Heart left ventricle (tissue), 16 donors: Measurements from ENCODE around the gene RNF43. TPM values are rescaled to one million over a fixed set of nuclear protein-coding genes. Genes with fewer than 3 reads are reported as not detected.

Experiments
- ATAC-seq, 4 donors: fragments of 200-7000 bp; cut with Tn5 transposase; one replicate each; pipeline ENCODE4 v1.9.1; 2020 to 2022; ENCODE audit warnings: moderate library complexity in 4 of 4, mild to moderate bottlenecking in 3 of 4, moderate number of reproducible peaks in 1 of 4
- DNase-seq, 5 donors: peaks; one replicate each; pipeline ENCODE4 v3.0.0-alpha.2; 2020
- H3K27ac ChIP-seq, 12 donors: fragments of 200-600 bp; sonication (generic) in 4 of 12; one replicate each; pipeline versions ENCODE4 v1.5.0 to v1.8.0; 2016 to 2022; ENCODE audit warnings: mild to moderate bottlenecking in 2 of 12
- H3K27me3 ChIP-seq, 9 donors: fragments of 200-600 bp; sonication (generic) in 2 of 9; one replicate each; pipeline versions ENCODE4 v1.5.1 to v1.8.0; 2016 to 2022; ENCODE audit warnings: mild to moderate bottlenecking in 3 of 9
- H3K36me3 ChIP-seq, 9 donors: fragments of 200-600 bp; sonication (generic) in 2 of 9; one replicate each; pipeline versions ENCODE4 v1.5.0 to v1.8.0; 2018 to 2022; ENCODE audit warnings: mild to moderate bottlenecking in 2 of 9
- H3K4me1 ChIP-seq, 12 donors: fragments of 200-600 bp; sonication (generic) in 4 of 12; one replicate each; pipeline versions ENCODE4 v1.5.0 to v1.8.0; 2016 to 2022; ENCODE audit warnings: mild to moderate bottlenecking in 3 of 12
- H3K4me3 ChIP-seq, 12 donors: fragments of 200-600 bp; sonication (generic) in 4 of 12; one replicate each; pipeline versions ENCODE4 v1.5.0 to v1.8.0; 2017 to 2022; ENCODE audit warnings: mild to moderate bottlenecking in 9 of 12, moderate library complexity in 4 of 12
- H3K9me3 ChIP-seq, 12 donors: fragments of 200-600 bp; sonication (generic) in 4 of 12; one replicate each; pipeline versions ENCODE4 v1.5.0 to v1.8.0; 2016 to 2022; ENCODE audit warnings: mild to moderate bottlenecking in 1 of 12
- POLR2A ChIP-seq, 2 donors: fragments of 450-650 bp; IDR thresholded peaks; one replicate each; pipeline ENCODE4 v1.6.1; 2017; ENCODE audit warnings: antibody characterized with exemption in 2 of 2, mild to moderate bottlenecking in 2 of 2, moderate library complexity in 2 of 2
- WGBS, 4 donors: extraction: QIAGEN DNeasy Blood & Tissue Kit in 2 of 4; methylation state at CpG; one replicate each; pipeline versions ENCODE4 v1.1.5 to v1.1.7; 2013 to 2018; 5-methylcytosine and 5-hydroxymethylcytosine counted together
- intact Hi-C, 10 donors: fragments of 100-400 bp; cut with DNase I; formaldehyde crosslinking; loops; one replicate each; pipeline versions ENCODE4 v1.11.1 to v1.14.2; 2022
- polyA plus RNA-seq, 2 donors: library from polyadenylated mRNA; stranded (reverse); fragments of 200-250 nt; gene quantifications; one replicate each; pipeline ENCODE4 v1.2.3, GENCODE V29; 2013
- total RNA-seq, 9 donors: library from RNA; depleted of rRNA in 2 of 9; stranded (reverse); fragments of >200 nt in 2 of 9; fragmentation: NEBNext Ultra II Directional in 3 of 9; extraction: Animal tissue kit (Norgen Biotek cat#: 25700) in 3 of 9; gene quantifications; one replicate each; pipeline versions ENCODE4 v1.1.0 to v1.2.4, GENCODE V29; 2016 to 2023
- TF ChIP-seq, protein P1 (sequence below), 12 donors: fragments of 200-600 bp; sonication (generic) in 4 of 12; IDR thresholded peaks; one replicate each; pipeline versions ENCODE4 v1.5.0 to v1.8.0; 2018 to 2022; ENCODE audit warnings: antibody characterized with exemption in 12 of 12, mild to moderate bottlenecking in 5 of 12
- donor health status: ischemic (EF 13 %, LVEDD 7.1; RV severe dilation, severe dysfunction).
- donor health status: healthy with polysubstance abuse.
- donor health status: DM: no; HTN: yes; CAD: no.
- donor health status: DM: no; HTN: no; CAD: no.
- donor health status: ischemic (EF 25% LVEDD 6.9; RV normal size, moderate dysfunction).
- donor health status: ischemic (EF 25% LVEDD 5.7; RV mildly dilated, moderate dysfunction).
- donor health status: healthy.
- donor health status: DM: yes; HTN: yes; CAD: no.
- donor health status: ischemic (EF 35%, LVEDD 5.7; RV mildly dilated, moderate dysfunction).
- donor health status: nonischemic (EF 11% LVEDD 7.7; RV severe dilation, severe dysfunction).
- donor health status: DM: yes; HTN: yes; CAD: no.
- donor health status: PGD.
- donor health status: ischemic (EF 29% LVEDD 5.4; RV normal size, mild dysfunction).
- donor health status: nonischemic (EF 23%, LVEDD 6.1; RV moderate dilation, normal function).

Gene RNF43
- total and polyA plus RNA-seq, 11 donors, result 1.9 to 7.5 (median 4.9) TPM

DNA sequence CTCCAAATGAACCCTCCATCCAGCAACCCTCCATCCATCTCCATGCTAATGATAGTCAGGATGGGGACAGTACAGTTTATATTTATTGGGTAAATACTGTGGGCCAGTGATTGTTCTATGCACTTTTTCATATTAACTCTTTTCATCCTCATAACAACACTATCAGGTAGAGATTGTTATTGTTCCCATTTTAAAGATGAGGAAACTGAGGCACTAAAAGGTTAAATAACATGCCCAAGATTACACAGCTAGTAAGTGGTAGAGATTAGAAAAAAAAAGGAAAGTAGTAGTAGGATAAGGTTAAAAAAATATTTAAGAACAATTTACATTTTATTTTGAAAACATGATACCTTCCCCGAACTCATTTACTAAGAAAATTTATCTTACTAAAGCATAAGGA is 43.4 kb downstream of the RNF43 start:
- no peak overlapping the region for H3K4me3 ChIP-seq
- no peak overlapping the region for H3K27ac ChIP-seq
- WGBS, 4 donors, result 86 to 96% (median 91%) methylated on average over 1 of the region's 1 CpG
- intact Hi-C loops, result loop anchor here in 1 of 10 donors (10.0 kb wide), 1 partner anchor 59 kb away; no protein-coding TSS in a partner anchor
- H3K9me3 ChIP-seq, result no peaks in the 10 kb centered on the region
- TF ChIP-seq, protein P1, sequence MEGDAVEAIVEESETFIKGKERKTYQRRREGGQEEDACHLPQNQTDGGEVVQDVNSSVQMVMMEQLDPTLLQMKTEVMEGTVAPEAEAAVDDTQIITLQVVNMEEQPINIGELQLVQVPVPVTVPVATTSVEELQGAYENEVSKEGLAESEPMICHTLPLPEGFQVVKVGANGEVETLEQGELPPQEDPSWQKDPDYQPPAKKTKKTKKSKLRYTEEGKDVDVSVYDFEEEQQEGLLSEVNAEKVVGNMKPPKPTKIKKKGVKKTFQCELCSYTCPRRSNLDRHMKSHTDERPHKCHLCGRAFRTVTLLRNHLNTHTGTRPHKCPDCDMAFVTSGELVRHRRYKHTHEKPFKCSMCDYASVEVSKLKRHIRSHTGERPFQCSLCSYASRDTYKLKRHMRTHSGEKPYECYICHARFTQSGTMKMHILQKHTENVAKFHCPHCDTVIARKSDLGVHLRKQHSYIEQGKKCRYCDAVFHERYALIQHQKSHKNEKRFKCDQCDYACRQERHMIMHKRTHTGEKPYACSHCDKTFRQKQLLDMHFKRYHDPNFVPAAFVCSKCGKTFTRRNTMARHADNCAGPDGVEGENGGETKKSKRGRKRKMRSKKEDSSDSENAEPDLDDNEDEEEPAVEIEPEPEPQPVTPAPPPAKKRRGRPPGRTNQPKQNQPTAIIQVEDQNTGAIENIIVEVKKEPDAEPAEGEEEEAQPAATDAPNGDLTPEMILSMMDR (IDR thresholded peaks at IDR 0.05), result no peak
- TF ChIP-seq POLR2A (IDR thresholded peaks at IDR 0.05), result no peak
- H3K4me1 ChIP-seq, result peaks cover 0 to 7% (median 0%) of the 10 kb centered on the region in 12 donors
- DNase-seq (no peak), ATAC-seq (no peak)
- no peaks in the 10 kb centered on the region for H3K27me3 ChIP-seq
- H3K36me3 ChIP-seq, result no peaks in the 10 kb centered on the region

GRCh38 chr17:58373003-58373402 is 44.3 kb downstream of the RNF43 start:
- DNase-seq, result no peak
- Histone ChIP-seq H3K27ac (no peak overlapping the region), H3K36me3 (no peaks in the 10 kb centered on the region), H3K27me3 (no peaks in the 10 kb centered on the region), H3K4me3 (no peak overlapping the region), H3K9me3 (no peaks in the 10 kb centered on the region), H3K4me1 (peaks cover 0 to 7% (median 0%) of the 10 kb centered on the region in 12 donors)
- TF ChIP-seq, protein P1 (IDR thresholded peaks at IDR 0.05), result no peak
- TF ChIP-seq POLR2A (IDR thresholded peaks at IDR 0.05), result no peak
- intact Hi-C loops, result loop anchor here in 1 of 10 donors (10.0 kb wide), 1 partner anchor 58 kb away; no protein-coding TSS in a partner anchor
- WGBS, 4 donors, result 77 to 89% (median 84%) methylated on average over 5 of the region's 5 CpGs
- no peak for ATAC-seq

DNA sequence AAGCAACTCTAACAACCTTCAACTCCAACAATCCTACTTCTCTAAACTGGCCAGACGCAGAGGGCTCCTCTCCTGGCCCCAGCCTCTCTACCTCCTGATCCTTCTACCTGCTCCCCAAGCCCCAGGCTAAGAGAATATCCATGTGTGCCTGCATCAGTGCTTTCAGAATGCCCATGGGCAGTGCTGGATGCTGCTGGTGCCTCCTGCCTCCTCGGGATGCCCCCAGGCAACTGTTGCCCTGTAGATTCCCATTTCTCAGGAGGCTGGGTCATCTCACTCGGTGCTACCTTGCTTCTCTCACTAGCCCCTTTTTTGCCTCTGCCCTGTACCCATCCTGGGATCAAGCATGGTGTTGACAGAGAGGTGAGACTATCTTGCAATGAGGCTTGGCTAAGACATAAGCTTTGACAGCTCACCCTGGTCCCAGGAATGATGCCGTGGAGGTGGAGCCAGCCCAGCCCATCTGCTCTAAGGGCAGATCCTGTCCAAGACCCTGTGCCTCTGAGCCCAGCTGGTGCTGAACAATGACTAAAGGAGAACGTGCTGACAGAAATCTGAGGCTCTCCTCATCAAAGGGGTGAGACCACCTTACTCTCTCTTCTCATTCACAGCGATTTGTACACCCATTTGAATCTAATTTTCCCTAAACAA is 45.9 kb downstream of the RNF43 start:
- no peak for DNase-seq
- H3K27me3 ChIP-seq, result no peaks in the 10 kb centered on the region
- whole genome bisulfite sequencing, 4 donors, result 54 to 67% (median 61%) methylated on average over 6 of the region's 6 CpGs
- H3K4me1 ChIP-seq, result peaks cover 0 to 2% (median 0%) of the 10 kb centered on the region in 12 donors
- intact Hi-C loops, result loop anchor here in 1 of 10 donors (10.0 kb wide), 1 partner anchor 57 kb away; no protein-coding TSS in a partner anchor
- no peak overlapping the region for H3K4me3 ChIP-seq
- H3K36me3 ChIP-seq, result no peaks in the 10 kb centered on the region
- TF ChIP-seq, protein P1 (IDR thresholded peaks at IDR 0.05), result no peak
- TF ChIP-seq POLR2A (IDR thresholded peaks at IDR 0.05), result no peak
- H3K27ac ChIP-seq, result no peak overlapping the region
- no peaks in the 10 kb centered on the region for H3K9me3 ChIP-seq
- ATAC-seq, result no peak

- Histone ChIP-seq H3K27ac (no peak overlapping the region), H3K4me3 (no peak overlapping the region), H3K36me3 (no peaks in the 10 kb centered on the region), H3K9me3 (no peaks in the 10 kb centered on the region), H3K4me1 (no peaks in the 10 kb centered on the region), H3K27me3 (no peaks in the 10 kb centered on the region)
- TF ChIP-seq, protein P1 (IDR thresholded peaks at IDR 0.05), result no peak
- TF ChIP-seq POLR2A (IDR thresholded peaks at IDR 0.05), result no peak
- intact Hi-C loops, result loop anchor here in 1 of 10 donors (10.0 kb wide), 1 partner anchor 56 kb away; no protein-coding TSS in a partner anchor
- 83 to 89% (median 84%) methylated on average over 9 of the region's 9 CpGs for WGBS, 4 donors
- DNase-seq (no peak), ATAC-seq (no peak)
Measured at GRCh38 chr17:58370716-58371115, 46.6 kb downstream of the RNF43 start.
